OCI-LY7 (cell line): ENCODE measurements around the gene PACSIN2. TPM values are rescaled to one million over a fixed set of nuclear protein-coding genes. Genes with fewer than 3 reads are reported as not detected.

Experiments used
- BruUV-seq: library from RNA; stranded (reverse); fragments of 400-500 nt; replicated peaks from 2 replicates; lab custom pipeline; 2021; lab: Mats Ljungman, UMichigan
- CTCF ChIA-PET: fragments of 300-600 bp; sonication (Branson Sonifier 250); formaldehyde crosslinking; loops from one replicate; lab custom pipeline; 2022; ENCODE audit warnings: antibody characterized with exemption; ENCODE audit not compliant: unreplicated experiment; lab: Charles Lee
- POLR2A ChIA-PET: fragments of 300-600 bp; sonication (Branson Sonifier 250); formaldehyde crosslinking; loops from one replicate; lab custom pipeline; 2022; ENCODE audit warnings: antibody characterized with exemption; lab: Charles Lee
- DNase-seq: peaks from one replicate; pipeline ENCODE4 v3.0.0-alpha.2; 2015; ENCODE audit warnings: low spot score
- H2AFZ ChIP-seq: fragments of 200-600 bp; sonication (generic), shearing (Covaris generic); 2 replicates; pipeline ENCODE4 v1.6.1; 2014; ENCODE audit warnings: mild to moderate bottlenecking, antibody characterized with exemption, low read length, moderate library complexity
- H3K27ac ChIP-seq: fragments of 200-600 bp; sonication (generic); 2 replicates; pipeline ENCODE4 v1.5.1; 2014; ENCODE audit warnings: mixed run types, low read depth, mild to moderate bottlenecking, moderate library complexity, low read length, inconsistent platforms; ENCODE audit not compliant: poor library complexity, severe bottlenecking
- H3K36me3 ChIP-seq: fragments of 200-600 bp; sonication (generic); 2 replicates; pipeline ENCODE4 v1.6.1; 2014; ENCODE audit warnings: mild to moderate bottlenecking, antibody characterized with exemption, low read length, moderate library complexity, mixed read lengths; ENCODE audit not compliant: insufficient read depth
- H3K4me1 ChIP-seq: fragments of 200-600 bp; sonication (generic); 2 replicates; pipeline ENCODE4 v1.5.1; 2014; ENCODE audit warnings: mild to moderate bottlenecking, low read length; ENCODE audit not compliant: insufficient read depth, poor library complexity, severe bottlenecking
- H3K4me2 ChIP-seq: fragments of 200-600 bp; sonication (generic); 2 replicates; pipeline ENCODE4 v1.6.1; 2014; ENCODE audit warnings: mild to moderate bottlenecking, low read length
- H3K4me3 ChIP-seq: fragments of 200-600 bp; sonication (generic); 2 replicates; pipeline ENCODE4 v1.5.1; 2014; ENCODE audit warnings: mild to moderate bottlenecking, low read depth, low read length; ENCODE audit not compliant: poor library complexity, severe bottlenecking
- H3K79me2 ChIP-seq: fragments of 200-600 bp; sonication (generic); 2 replicates; pipeline ENCODE4 v1.6.1; 2016; ENCODE audit warnings: low read depth, mild to moderate bottlenecking, low read length, moderate library complexity, mixed read lengths; ENCODE audit not compliant: insufficient read depth
- H3K9me2 ChIP-seq: fragments of 200-600 bp; sonication (generic); 2 replicates; pipeline ENCODE4 v1.6.1; 2016; ENCODE audit warnings: mild to moderate bottlenecking, low read length, mixed read lengths; ENCODE audit not compliant: insufficient read depth
- H3K9me3 ChIP-seq: fragments of 200-600 bp; sonication (generic); 2 replicates; pipeline ENCODE4 v1.6.1; 2014; ENCODE audit warnings: mild to moderate bottlenecking, mixed run types, low read length, mixed read lengths
- H4K20me1 ChIP-seq: fragments of 200-600 bp; sonication (generic); 2 replicates; pipeline ENCODE4 v1.6.1; 2014; ENCODE audit warnings: mild to moderate bottlenecking, antibody characterized with exemption, low read length, moderate library complexity, mixed read lengths; ENCODE audit not compliant: insufficient read depth
- EZH2phosphoT487 ChIP-seq: fragments of 200-600 bp; sonication (generic); IDR thresholded peaks from 2 replicates; pipeline ENCODE4 v1.6.1; 2018; ENCODE audit warnings: low read depth, borderline replicate concordance, mild to moderate bottlenecking, mixed run types, antibody characterized with exemption, low read length, moderate library complexity, mixed read lengths
- intact Hi-C: fragments of 100-400 bp; cut with micrococcal nuclease; formaldehyde crosslinking; loops from one replicate; pipeline ENCODE4 v1.10.0; 2022; ENCODE audit not compliant: unreplicated experiment
- total RNA-seq, 2 experiments: library from RNA; depleted of rRNA in 1 of 2; stranded (reverse); fragments of >200 nt in 1 of 2; shearing (Covaris generic) in 1 of 2; gene quantifications; 2 replicates each; pipeline ENCODE4 v1.2.3, GENCODE V29; 2014 to 2022
- TF ChIP-seq, protein P1 (sequence below): fragments of 200-600 bp; sonication (generic); conservative IDR thresholded peaks from 2 replicates; pipeline ENCODE4 v1.5.1; 2014; ENCODE audit warnings: mild to moderate bottlenecking, antibody characterized with exemption, low read length, moderate library complexity, mixed read lengths

The PACSIN2 gene
- total RNA-seq, 2 experiments from 2014 or later: 25.4 to 41.7 TPM

DNA sequence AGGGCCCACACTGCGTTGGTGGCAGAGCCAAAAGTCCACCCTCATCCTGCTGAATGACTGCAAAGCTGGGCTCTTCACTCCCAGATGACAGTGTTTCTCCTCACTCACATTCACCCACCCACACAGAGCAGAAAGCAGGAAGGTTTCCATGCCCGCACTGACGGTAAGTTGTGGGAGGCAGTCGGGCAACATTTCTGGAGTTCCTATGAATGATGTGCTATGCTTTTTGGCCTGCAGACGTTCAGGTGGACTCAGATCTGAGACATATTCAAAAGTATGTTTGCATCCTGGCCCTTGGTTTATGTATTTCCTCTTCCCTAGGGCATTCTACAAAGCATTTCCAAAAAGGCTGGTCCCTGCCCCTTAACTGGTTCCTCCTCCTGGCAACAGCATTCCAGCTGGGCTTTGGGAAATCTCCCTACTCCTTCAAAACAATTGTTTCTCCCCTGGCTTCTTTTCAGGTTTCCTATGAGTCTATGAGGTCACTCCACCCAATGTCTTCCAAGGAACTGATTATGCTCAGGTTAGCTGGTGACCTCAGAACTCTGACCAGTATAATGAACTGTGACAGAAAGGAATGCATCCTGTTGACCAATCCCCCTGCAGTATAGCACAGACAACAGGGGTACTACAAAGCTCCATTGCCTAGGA, 36.4 kb downstream of the PACSIN2 start:
- Histone ChIP-seq H3K4me2 (no peak overlapping the region), H3K4me1 (no peaks in the 10 kb centered on the region), H3K79me2 (peaks cover 6% of the 10 kb centered on the region; the same call in 1 of the 2 replicates), H3K9me3 (no peaks in the 10 kb centered on the region), H3K27ac (no peak overlapping the region), H3K36me3 (no peaks in the 10 kb centered on the region), H3K9me2 (no peaks in the 10 kb centered on the region), H2AFZ (no peak overlapping the region), H3K4me3 (no peak overlapping the region), H4K20me1 (no peaks in the 10 kb centered on the region; the same call in 1 of the 2 replicates)
- CTCF ChIA-PET: no interaction called here
- DNase-seq: no peak
- TF ChIP-seq EZH2phosphoT487: no peak
- TF ChIP-seq, protein P1, sequence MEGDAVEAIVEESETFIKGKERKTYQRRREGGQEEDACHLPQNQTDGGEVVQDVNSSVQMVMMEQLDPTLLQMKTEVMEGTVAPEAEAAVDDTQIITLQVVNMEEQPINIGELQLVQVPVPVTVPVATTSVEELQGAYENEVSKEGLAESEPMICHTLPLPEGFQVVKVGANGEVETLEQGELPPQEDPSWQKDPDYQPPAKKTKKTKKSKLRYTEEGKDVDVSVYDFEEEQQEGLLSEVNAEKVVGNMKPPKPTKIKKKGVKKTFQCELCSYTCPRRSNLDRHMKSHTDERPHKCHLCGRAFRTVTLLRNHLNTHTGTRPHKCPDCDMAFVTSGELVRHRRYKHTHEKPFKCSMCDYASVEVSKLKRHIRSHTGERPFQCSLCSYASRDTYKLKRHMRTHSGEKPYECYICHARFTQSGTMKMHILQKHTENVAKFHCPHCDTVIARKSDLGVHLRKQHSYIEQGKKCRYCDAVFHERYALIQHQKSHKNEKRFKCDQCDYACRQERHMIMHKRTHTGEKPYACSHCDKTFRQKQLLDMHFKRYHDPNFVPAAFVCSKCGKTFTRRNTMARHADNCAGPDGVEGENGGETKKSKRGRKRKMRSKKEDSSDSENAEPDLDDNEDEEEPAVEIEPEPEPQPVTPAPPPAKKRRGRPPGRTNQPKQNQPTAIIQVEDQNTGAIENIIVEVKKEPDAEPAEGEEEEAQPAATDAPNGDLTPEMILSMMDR: no peak
- BruUV-seq: no TSS peak
- intact Hi-C loops: no loop called here
- POLR2A ChIA-PET: no interaction called here

DNA sequence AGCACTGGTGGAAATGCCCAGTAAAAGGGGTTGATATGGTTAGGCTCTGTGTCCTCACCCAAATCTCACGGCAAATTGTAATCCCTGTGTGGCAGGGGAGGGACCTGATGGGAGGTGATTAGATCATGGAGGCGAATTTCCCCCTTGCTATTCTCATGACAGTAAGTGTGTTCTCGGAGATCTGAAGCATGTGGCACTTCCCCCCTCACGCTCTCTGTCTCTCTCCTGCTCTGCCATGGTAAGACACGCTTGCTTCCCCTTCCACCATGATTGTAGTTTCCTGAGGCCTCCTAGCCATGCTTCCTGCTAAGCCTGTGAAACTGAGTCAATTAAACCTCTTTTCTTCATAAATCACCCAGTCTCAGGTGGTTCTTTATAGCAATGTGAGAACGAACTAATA, 37.4 kb downstream of the PACSIN2 start:
- Histone ChIP-seq H4K20me1 (no peaks in the 10 kb centered on the region; the same call in 1 of the 2 replicates), H3K9me2 (no peaks in the 10 kb centered on the region), H3K4me2 (no peak overlapping the region), H3K4me1 (no peaks in the 10 kb centered on the region), H3K79me2 (peaks cover 6% of the 10 kb centered on the region; the same call in 1 of the 2 replicates), H3K27ac (no peak overlapping the region), H2AFZ (no peak overlapping the region), H3K4me3 (no peak overlapping the region), H3K9me3 (no peaks in the 10 kb centered on the region), H3K36me3 (no peaks in the 10 kb centered on the region)
- DNase-seq: no peak
- intact Hi-C loops: no loop called here
- POLR2A ChIA-PET: no interaction called here
- TF ChIP-seq EZH2phosphoT487: no peak
- TF ChIP-seq, protein P1: no peak
- BruUV-seq: no TSS peak
- CTCF ChIA-PET: interaction anchor here (0.5 kb wide), 1 partner anchor 65 kb away, joined by 4 read pairs; no protein-coding TSS in a partner anchor
